ENCODE measurements around the gene CUX1.

CUX1 gene

DNA sequence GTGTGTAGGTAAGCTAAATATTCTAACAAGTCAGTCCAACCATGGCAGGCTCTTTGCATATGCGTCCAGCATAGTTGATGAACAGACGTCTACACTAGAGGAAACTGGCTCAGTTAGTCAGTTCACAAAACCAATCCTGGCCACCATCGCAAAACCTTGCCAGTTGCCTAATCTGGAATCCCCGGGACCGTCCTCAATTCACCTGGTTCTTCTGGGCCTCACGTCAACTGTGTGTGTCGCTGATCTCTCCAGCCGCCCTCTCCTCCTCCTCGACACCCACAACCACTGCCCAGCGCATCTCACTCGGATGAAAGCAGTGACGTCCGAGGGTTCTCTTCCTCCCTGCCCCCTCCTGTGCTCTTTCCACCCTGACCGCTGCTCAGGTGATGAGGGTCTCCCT, 251.4 kb downstream of the CUX1 start:
- no peak overlapping the region for H3K4me3 ChIP-seq (ENCODE audit: low read depth, low read length)
- no peak for DNase-seq (ENCODE audit: low read depth)
- TF ChIP-seq, protein P1, sequence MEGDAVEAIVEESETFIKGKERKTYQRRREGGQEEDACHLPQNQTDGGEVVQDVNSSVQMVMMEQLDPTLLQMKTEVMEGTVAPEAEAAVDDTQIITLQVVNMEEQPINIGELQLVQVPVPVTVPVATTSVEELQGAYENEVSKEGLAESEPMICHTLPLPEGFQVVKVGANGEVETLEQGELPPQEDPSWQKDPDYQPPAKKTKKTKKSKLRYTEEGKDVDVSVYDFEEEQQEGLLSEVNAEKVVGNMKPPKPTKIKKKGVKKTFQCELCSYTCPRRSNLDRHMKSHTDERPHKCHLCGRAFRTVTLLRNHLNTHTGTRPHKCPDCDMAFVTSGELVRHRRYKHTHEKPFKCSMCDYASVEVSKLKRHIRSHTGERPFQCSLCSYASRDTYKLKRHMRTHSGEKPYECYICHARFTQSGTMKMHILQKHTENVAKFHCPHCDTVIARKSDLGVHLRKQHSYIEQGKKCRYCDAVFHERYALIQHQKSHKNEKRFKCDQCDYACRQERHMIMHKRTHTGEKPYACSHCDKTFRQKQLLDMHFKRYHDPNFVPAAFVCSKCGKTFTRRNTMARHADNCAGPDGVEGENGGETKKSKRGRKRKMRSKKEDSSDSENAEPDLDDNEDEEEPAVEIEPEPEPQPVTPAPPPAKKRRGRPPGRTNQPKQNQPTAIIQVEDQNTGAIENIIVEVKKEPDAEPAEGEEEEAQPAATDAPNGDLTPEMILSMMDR (IDR thresholded peaks at IDR 0.05; ENCODE audit: control insufficient read depth, extremely low read depth, insufficient read depth): no peak

DNA sequence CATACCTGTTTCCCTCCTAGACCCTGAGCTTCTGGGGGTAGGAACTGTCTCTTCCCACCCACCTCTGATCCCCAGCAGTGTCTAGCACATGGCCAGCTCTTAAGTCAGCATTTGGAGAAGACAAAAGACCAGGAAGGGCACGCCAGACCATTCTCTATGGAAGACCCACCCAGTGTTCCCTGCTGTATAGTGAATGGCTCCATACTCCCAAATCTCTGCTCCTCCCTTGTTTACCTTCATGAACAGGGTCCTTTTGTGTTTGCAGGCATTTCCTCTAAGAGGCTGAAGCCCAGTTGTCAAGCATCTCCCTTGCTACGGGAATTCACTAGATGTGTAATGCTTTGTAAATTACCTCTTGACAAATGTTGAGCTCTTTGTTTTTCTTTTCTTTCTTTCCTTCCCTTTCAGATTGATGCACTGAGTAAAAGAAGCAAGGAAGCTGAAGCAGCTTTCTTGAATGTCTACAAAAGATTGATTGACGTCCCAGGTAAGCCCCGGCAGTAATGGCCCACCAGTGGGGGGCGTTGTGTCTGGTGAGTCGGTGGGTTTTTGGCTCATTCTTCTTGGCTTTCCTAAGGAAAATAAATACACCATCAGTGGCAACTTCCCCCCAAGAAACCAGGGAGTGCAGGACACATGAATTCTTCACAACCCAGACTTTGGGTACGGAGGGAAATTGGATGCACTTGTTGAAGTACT, 252.7 kb downstream of the CUX1 start:
- TF ChIP-seq, protein P1 (IDR thresholded peaks at IDR 0.05; ENCODE audit: control insufficient read depth, extremely low read depth, insufficient read depth): no peak
- no peak overlapping the region for H3K4me3 ChIP-seq (ENCODE audit: low read depth, low read length)
- no peak for DNase-seq (ENCODE audit: low read depth)

DNA sequence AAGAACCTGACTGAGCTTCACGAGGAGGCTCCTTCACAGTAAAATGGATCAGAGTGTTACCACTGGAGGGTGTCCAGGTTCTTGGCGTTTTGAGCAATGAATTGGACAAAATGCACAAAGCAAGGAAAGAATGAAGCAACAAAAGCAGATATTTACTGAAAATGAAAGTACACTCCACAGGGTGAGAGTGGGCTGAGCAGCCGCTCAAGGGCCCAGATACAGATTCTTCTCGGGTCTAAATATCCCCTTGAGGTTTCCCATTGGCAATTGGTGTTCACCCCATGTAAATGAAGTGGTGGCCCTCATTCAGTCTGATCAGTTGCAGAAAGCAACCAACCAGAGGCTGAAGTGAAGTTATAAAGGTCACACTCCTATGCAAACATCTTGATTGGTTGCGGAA, 254.6 kb downstream of the CUX1 start:
- TF ChIP-seq, protein P1 (IDR thresholded peaks at IDR 0.05; ENCODE audit: control insufficient read depth, extremely low read depth, insufficient read depth): no peak

DNA sequence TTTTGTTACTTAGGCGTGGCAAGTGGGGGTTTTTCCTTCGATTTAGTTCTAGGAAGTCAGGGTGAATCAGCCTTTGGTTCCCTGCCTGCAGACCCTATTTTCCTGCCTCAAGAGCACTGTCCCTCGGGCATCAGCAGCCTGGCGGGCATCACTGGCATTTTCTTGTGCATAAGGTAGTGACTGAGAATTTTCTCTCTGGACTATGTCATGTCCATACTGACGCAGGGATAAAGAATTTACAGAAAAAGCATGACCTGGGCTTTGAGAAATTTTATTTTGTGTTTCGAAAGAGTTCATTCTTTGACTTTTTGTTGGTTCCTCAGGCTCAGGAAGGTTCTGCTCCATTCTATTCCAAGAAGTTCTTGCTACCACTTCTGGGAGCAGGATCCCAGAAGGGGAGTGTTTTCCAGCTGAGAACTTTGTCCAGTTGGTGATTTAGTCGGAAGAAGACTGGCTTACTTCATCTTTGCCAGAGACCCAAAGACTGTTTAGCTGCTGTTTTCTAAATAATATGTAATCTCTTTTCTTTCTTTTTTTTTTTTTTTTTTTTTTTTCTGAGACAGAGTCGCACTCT, 255.3 kb downstream of the CUX1 start:
- H3K4me3 ChIP-seq (ENCODE audit: low read depth, low read length): no peak overlapping the region
- TF ChIP-seq, protein P1 (IDR thresholded peaks at IDR 0.05; ENCODE audit: control insufficient read depth, extremely low read depth, insufficient read depth): no peak
- DNase-seq (ENCODE audit: low read depth): no peak

More for the DNA sequence above, 254.6 kb downstream of the CUX1 start:
- no peak for DNase-seq (ENCODE audit: low read depth)
- no peak overlapping the region for H3K4me3 ChIP-seq (ENCODE audit: low read depth, low read length)

DNA sequence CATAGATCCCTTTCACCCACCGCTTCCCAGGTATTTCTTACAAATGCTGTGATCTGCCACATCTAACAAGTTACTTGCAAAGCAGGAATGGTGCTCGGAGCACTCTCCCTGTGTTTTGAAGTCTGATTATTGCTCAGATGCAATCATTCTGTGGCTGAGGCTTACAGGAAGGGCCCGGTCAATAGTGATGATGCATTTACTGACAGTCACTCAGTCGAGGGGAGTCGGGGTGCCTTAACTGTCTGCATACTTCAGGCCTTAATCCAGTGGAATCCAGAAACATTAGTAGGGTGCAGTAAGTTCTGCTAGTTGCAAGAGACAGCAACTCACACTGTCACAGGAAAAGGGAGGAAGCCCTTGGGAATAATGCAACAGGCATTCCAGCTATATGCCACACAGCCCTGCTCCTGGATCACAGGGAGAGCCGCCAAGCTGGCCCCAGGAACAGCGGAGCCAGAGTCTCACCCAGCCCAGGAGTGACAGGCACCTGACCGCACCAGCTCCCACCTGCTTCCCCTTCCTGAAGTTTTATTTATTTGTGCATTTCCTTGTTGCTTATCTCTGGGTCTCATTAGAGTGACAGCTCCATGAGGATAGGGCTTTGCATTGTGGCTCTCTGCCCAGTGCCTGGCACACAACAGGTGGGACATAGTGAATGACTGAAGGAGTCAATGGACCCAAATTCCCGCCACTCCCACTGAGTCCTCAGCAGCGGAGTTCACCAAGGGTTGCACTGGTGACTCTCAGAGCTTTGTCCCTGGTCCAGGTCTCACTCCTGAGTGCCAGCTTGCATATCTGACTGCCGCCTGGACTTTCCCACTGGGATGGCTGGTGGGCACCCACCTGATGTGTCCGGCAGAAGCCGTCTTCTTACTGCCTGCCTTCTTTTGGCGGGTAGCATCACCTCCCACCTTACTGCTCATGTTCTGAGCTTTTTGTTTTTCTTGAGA, 256.8 kb downstream of the CUX1 start:
- H3K4me3 ChIP-seq (ENCODE audit: low read depth, low read length): no peak overlapping the region
- no peak for DNase-seq (ENCODE audit: low read depth)
- TF ChIP-seq, protein P1 (IDR thresholded peaks at IDR 0.05; ENCODE audit: control insufficient read depth, extremely low read depth, insufficient read depth): no peak

DNA sequence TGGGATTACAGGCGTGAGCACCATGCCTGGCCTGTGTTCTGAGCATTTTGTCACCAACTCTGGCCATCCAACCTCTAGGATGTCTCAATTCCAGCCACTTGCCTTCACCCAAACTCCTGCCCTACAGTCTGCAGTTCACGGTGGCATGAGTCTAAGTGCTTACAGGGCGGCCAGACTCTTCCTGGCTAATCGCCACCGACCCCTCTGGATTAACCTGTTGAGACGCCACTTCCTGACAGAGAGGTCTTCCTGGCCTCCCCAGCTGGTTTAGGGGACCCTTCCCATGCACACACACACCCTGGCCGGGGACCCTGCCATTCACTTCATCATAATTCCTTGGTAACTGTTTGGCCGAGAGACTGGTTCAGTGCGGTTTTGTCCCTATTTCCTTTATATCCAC, 257.7 kb downstream of the CUX1 start:
- no peak overlapping the region for H3K4me3 ChIP-seq (ENCODE audit: low read depth, low read length)
- no peak for DNase-seq (ENCODE audit: low read depth)
- TF ChIP-seq, protein P1 (IDR thresholded peaks at IDR 0.05; ENCODE audit: control insufficient read depth, extremely low read depth, insufficient read depth): no peak
